Measurements from ENCODE around the gene THSD4.
"Not testable (repeated sequence)": the region's sequence is repeated elsewhere in the genome, so short reads cannot be mapped to it uniquely, and the experiment has no call there.

DNA sequence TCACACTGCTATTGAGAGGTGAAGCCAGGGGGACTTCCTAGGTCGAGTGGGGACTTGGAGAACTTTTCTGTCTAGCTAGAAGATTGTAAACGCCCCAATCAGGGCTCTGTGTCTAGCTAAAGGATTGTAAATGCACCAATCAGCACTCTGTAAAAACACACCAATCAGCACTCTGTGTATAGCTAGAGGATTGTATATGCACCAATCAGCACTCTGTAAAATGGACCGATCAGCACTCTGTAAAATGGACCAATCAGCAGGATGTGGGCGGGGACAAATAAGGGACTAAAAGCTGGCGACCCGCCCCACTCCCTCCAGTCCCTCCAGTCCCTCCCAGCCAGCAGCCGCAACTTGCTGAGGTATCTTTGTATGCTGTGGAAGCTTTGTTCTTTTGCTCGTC lies 98.7 kb downstream of the THSD4 start:
- TF ChIP-seq, protein P1, sequence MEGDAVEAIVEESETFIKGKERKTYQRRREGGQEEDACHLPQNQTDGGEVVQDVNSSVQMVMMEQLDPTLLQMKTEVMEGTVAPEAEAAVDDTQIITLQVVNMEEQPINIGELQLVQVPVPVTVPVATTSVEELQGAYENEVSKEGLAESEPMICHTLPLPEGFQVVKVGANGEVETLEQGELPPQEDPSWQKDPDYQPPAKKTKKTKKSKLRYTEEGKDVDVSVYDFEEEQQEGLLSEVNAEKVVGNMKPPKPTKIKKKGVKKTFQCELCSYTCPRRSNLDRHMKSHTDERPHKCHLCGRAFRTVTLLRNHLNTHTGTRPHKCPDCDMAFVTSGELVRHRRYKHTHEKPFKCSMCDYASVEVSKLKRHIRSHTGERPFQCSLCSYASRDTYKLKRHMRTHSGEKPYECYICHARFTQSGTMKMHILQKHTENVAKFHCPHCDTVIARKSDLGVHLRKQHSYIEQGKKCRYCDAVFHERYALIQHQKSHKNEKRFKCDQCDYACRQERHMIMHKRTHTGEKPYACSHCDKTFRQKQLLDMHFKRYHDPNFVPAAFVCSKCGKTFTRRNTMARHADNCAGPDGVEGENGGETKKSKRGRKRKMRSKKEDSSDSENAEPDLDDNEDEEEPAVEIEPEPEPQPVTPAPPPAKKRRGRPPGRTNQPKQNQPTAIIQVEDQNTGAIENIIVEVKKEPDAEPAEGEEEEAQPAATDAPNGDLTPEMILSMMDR (conservative IDR thresholded peaks at IDR 0.05): not testable (repeated sequence)
- TF ChIP-seq EZH2 (IDR thresholded peaks at IDR 0.05; ENCODE audit: low read depth): not testable (repeated sequence)
